Trophoblast cell (in vitro differentiated cells and primary cell): Measurements from ENCODE around the gene GSTM4.

Experiments
- DNase-seq, 2 donors: peaks; one replicate each; pipeline ENCODE4 v3.0.0-alpha.2; 2016
- H2AFZ ChIP-seq: 2 replicates; pipeline ENCODE4 v1.6.1; 2013; ENCODE audit warnings: low read length, moderate library complexity, mild to moderate bottlenecking; ENCODE audit not compliant: insufficient read depth, poor library complexity
- H2AK5ac ChIP-seq: 2 replicates; pipeline ENCODE4 v1.6.1; 2013; ENCODE audit warnings: mild to moderate bottlenecking, low read length
- H2BK120ac ChIP-seq: 2 replicates; pipeline ENCODE4 v1.6.1; 2013; ENCODE audit warnings: low read length, mild to moderate bottlenecking, moderate library complexity; ENCODE audit not compliant: insufficient read depth, poor library complexity
- H2BK12ac ChIP-seq: 2 replicates; pipeline ENCODE4 v1.6.1; 2013; ENCODE audit warnings: mild to moderate bottlenecking, low read length, moderate library complexity
- H2BK5ac ChIP-seq: 2 replicates; pipeline ENCODE4 v1.6.1; 2013; ENCODE audit warnings: low read length, low read depth, moderate library complexity, mild to moderate bottlenecking; ENCODE audit not compliant: poor library complexity
- H3K14ac ChIP-seq: 2 replicates; pipeline ENCODE4 v1.6.1; 2013; ENCODE audit warnings: mild to moderate bottlenecking, low read length
- H3K18ac ChIP-seq: 2 replicates; pipeline ENCODE4 v1.6.1; 2013; ENCODE audit warnings: mild to moderate bottlenecking, low read length
- H3K23ac ChIP-seq: 2 replicates; pipeline ENCODE4 v1.6.1; 2013; ENCODE audit warnings: low read length
- H3K27ac ChIP-seq: 2 replicates; pipeline ENCODE4 v1.5.1; 2013; ENCODE audit warnings: low read depth, mild to moderate bottlenecking, inconsistent platforms, low read length, moderate library complexity
- H3K27me3 ChIP-seq: 2 replicates; pipeline ENCODE4 v1.6.1; 2013; ENCODE audit warnings: inconsistent platforms, mild to moderate bottlenecking, low read length, moderate library complexity; ENCODE audit not compliant: insufficient read depth
- H3K36me3 ChIP-seq, 2 experiments: 1 replicate in 1 of 2; 2 replicates in 1 of 2; pipeline ENCODE4 v1.6.1; 2013; ENCODE audit warnings: low read length in 2 of 2, mild to moderate bottlenecking in 2 of 2, moderate library complexity in 1 of 2; ENCODE audit not compliant: insufficient read depth in 2 of 2, control insufficient read depth in 1 of 2
- H3K4ac ChIP-seq: 2 replicates; pipeline ENCODE4 v1.6.1; 2013; ENCODE audit warnings: low read depth, mild to moderate bottlenecking, low read length, moderate library complexity
- H3K4me1 ChIP-seq, 2 experiments: 1 replicate in 1 of 2; 2 replicates in 1 of 2; pipeline ENCODE4 v1.6.1; 2013; ENCODE audit warnings: low read length in 2 of 2, mild to moderate bottlenecking in 2 of 2, moderate library complexity in 1 of 2; ENCODE audit not compliant: insufficient read depth in 2 of 2, control insufficient read depth in 1 of 2
- H3K4me2 ChIP-seq: 2 replicates; pipeline ENCODE4 v1.6.1; 2013; ENCODE audit warnings: inconsistent platforms, mild to moderate bottlenecking, low read length, moderate library complexity
- H3K4me3 ChIP-seq: 2 replicates; pipeline ENCODE4 v1.5.1; 2013; ENCODE audit warnings: mild to moderate bottlenecking, low read depth, low read length, inconsistent platforms
- H3K79me1 ChIP-seq: one replicate; pipeline ENCODE4 v1.6.1; 2013; ENCODE audit warnings: low read length
- H3K79me2 ChIP-seq: 2 replicates; pipeline ENCODE4 v1.6.1; 2013; ENCODE audit warnings: low read length, mild to moderate bottlenecking; ENCODE audit not compliant: control insufficient read depth, insufficient read depth, poor library complexity
- H3K9ac ChIP-seq: 2 replicates; pipeline ENCODE4 v1.6.1; 2013; ENCODE audit warnings: mild to moderate bottlenecking, low read length
- H3K9me3 ChIP-seq: 2 replicates; pipeline ENCODE4 v1.6.1; 2013; ENCODE audit warnings: low read depth, mild to moderate bottlenecking, control low read depth, inconsistent platforms, low read length; ENCODE audit not compliant: insufficient read depth
- H4K12ac ChIP-seq: 2 replicates; pipeline ENCODE4 v1.6.1; 2013; ENCODE audit warnings: low read depth, mild to moderate bottlenecking, low read length, moderate library complexity
- H4K8ac ChIP-seq: 2 replicates; pipeline ENCODE4 v1.6.1; 2013; ENCODE audit warnings: low read depth, mild to moderate bottlenecking, low read length, moderate library complexity
- H4K91ac ChIP-seq: one replicate; pipeline ENCODE4 v1.6.1; 2013; ENCODE audit warnings: low read depth, mild to moderate bottlenecking, low read length, moderate library complexity
- WGBS: extraction: QIAGEN DNeasy Blood & Tissue Kit; methylation state at CpG from one replicate; pipeline ENCODE4 v1.1.7; 2013; ENCODE audit warnings: missing lambda C conversion rate; ENCODE audit not compliant: insufficient read length, insufficient coverage; ENCODE audit errors: extremely low coverage; 5-methylcytosine and 5-hydroxymethylcytosine counted together

Gene GSTM4

GRCh38 chr1:109624201-109625010 lies 31.5 kb upstream of the GSTM4 start:
- Histone ChIP-seq H2BK12ac (no peak overlapping the region), H2BK5ac (no peak overlapping the region), H2BK120ac (no peak overlapping the region), H3K27ac (no peak overlapping the region), H3K4me2 (no peak overlapping the region), H2AFZ (no peak overlapping the region), H4K12ac (no peak overlapping the region), H3K9me3 (no peaks in the 10 kb centered on the region), H3K9ac (no peak overlapping the region), H3K14ac (no peak overlapping the region), H3K4ac (no peak overlapping the region), H3K79me2 (peaks cover 7% of the 10 kb centered on the region), H3K27me3 (no peaks in the 10 kb centered on the region), H3K4me3 (no peak overlapping the region), H3K23ac (no peak overlapping the region), H3K36me3 (peaks cover 36 to 37% of the 10 kb centered on the region in 2 experiments), H2AK5ac (no peak overlapping the region), H3K79me1 (peaks cover 12% of the 10 kb centered on the region), H4K91ac (no peak overlapping the region), H3K18ac (no peak overlapping the region), H3K4me1 (peaks cover 0 to 4% of the 10 kb centered on the region in 2 experiments), H4K8ac (no peak overlapping the region)
- DNase-seq, result no peak
- WGBS, result no CpG with 5 or more reads among the region's 17 CpGs

- Histone ChIP-seq H3K27ac (no peak overlapping the region), H3K14ac (no peak overlapping the region), H2BK120ac (no peak overlapping the region), H3K4ac (no peak overlapping the region), H3K9me3 (no peaks in the 10 kb centered on the region), H2AFZ (no peak overlapping the region), H3K36me3 (peaks cover 44 to 45% of the 10 kb centered on the region in 2 experiments), H2BK12ac (no peak overlapping the region), H3K27me3 (no peaks in the 10 kb centered on the region), H4K8ac (no peak overlapping the region), H3K79me1 (peaks cover 6% of the 10 kb centered on the region), H3K79me2 (peaks cover 2% of the 10 kb centered on the region), H4K12ac (no peak overlapping the region), H3K23ac (no peak overlapping the region), H2AK5ac (no peak overlapping the region), H3K4me3 (no peak overlapping the region), H3K18ac (no peak overlapping the region), H3K4me1 (peaks cover 0 to 2% of the 10 kb centered on the region in 2 experiments), H3K9ac (no peak overlapping the region), H4K91ac (no peak overlapping the region), H2BK5ac (no peak overlapping the region), H3K4me2 (no peak overlapping the region)
- no CpG with 5 or more reads among the region's 16 CpGs for WGBS
- no peak for DNase-seq
Measured at GRCh38 chr1:109625176-109625575, 30.7 kb upstream of the GSTM4 start.

- H4K91ac ChIP-seq, result no peak overlapping the region
- no peaks in the 10 kb centered on the region for H3K9me3 ChIP-seq
- no peak overlapping the region for H2AFZ ChIP-seq
- no peak overlapping the region for H3K4ac ChIP-seq
- H3K9ac ChIP-seq, result no peak overlapping the region
- H2BK12ac ChIP-seq, result no peak overlapping the region
- no peak overlapping the region for H2AK5ac ChIP-seq
- no peak overlapping the region for H2BK5ac ChIP-seq
- WGBS, result no CpG with 5 or more reads among the region's 32 CpGs
- no peak overlapping the region for H3K27ac ChIP-seq
- H4K8ac ChIP-seq, result no peak overlapping the region
- H3K79me1 ChIP-seq, result peaks cover 2% of the 10 kb centered on the region
- no peak for DNase-seq
- H3K23ac ChIP-seq, result no peak overlapping the region
- peaks cover 2% of the 10 kb centered on the region for H3K79me2 ChIP-seq
- H3K14ac ChIP-seq, result no peak overlapping the region
- H3K27me3 ChIP-seq, result no peaks in the 10 kb centered on the region
- H3K4me1 ChIP-seq, result peaks cover 0 to 2% of the 10 kb centered on the region in 2 experiments
- H3K4me3 ChIP-seq, result no peak overlapping the region
- no peak overlapping the region for H2BK120ac ChIP-seq
- H3K18ac ChIP-seq, result no peak overlapping the region
- no peak overlapping the region for H4K12ac ChIP-seq
- H3K4me2 ChIP-seq, result no peak overlapping the region
- peaks cover 49% of the 10 kb centered on the region in 2 experiments for H3K36me3 ChIP-seq
Measured at GRCh38 chr1:109625601-109626560, 30.0 kb upstream of the GSTM4 start.

- Histone ChIP-seq H2BK12ac (no peak overlapping the region), H3K27ac (no peak overlapping the region), H3K4me2 (no peak overlapping the region), H2AK5ac (no peak overlapping the region), H3K18ac (no peak overlapping the region), H2BK5ac (no peak overlapping the region), H3K4me1 (no peaks in the 10 kb centered on the region), H3K79me1 (no peaks in the 10 kb centered on the region), H3K4me3 (no peak overlapping the region), H3K36me3 (peaks cover 58 to 59% of the 10 kb centered on the region in 2 experiments), H3K9ac (no peak overlapping the region), H3K23ac (no peak overlapping the region), H4K8ac (no peak overlapping the region), H3K9me3 (no peaks in the 10 kb centered on the region), H4K12ac (no peak overlapping the region), H3K27me3 (no peaks in the 10 kb centered on the region), H2BK120ac (no peak overlapping the region), H3K79me2 (no peaks in the 10 kb centered on the region), H3K14ac (no peak overlapping the region), H2AFZ (no peak overlapping the region), H4K91ac (no peak overlapping the region), H3K4ac (no peak overlapping the region)
- WGBS, result no CpG with 5 or more reads among the region's 21 CpGs
- DNase-seq, result no peak
Measured at GRCh38 chr1:109626682-109627408, 29.1 kb upstream of the GSTM4 start.
